HG02588 (cell line): ENCODE data around the gene ZNF677.
"Not testable (repeated sequence)": the region's sequence is repeated elsewhere in the genome, so short reads cannot be mapped to it uniquely, and the experiment has no call there.

Source experiments
- ATAC-seq: cut with Tn5 transposase; IDR thresholded peaks from one replicate; pipeline ENCODE4 v1.9.1; 2021; ENCODE audit warnings: mild to moderate bottlenecking, moderate library complexity; ENCODE audit not compliant: unreplicated experiment

ZNF677 gene

GRCh38 chr19:53254411-53255341 lies at the start of gene ZNF677:
TSS of gene ZNF677 (minus strand) at chr19:53254873. CDS start at chr19:53251550, 3,323 bp downstream.
- ATAC-seq = no peak

- not testable (repeated sequence) for ATAC-seq
These were observed 46.7 kb upstream of the ZNF677 start for GRCh38 chr19:53301341-53301740.

- ATAC-seq = no peak
These were observed 40.2 kb upstream of the ZNF677 start for GRCh38 chr19:53294786-53295441.

DNA sequence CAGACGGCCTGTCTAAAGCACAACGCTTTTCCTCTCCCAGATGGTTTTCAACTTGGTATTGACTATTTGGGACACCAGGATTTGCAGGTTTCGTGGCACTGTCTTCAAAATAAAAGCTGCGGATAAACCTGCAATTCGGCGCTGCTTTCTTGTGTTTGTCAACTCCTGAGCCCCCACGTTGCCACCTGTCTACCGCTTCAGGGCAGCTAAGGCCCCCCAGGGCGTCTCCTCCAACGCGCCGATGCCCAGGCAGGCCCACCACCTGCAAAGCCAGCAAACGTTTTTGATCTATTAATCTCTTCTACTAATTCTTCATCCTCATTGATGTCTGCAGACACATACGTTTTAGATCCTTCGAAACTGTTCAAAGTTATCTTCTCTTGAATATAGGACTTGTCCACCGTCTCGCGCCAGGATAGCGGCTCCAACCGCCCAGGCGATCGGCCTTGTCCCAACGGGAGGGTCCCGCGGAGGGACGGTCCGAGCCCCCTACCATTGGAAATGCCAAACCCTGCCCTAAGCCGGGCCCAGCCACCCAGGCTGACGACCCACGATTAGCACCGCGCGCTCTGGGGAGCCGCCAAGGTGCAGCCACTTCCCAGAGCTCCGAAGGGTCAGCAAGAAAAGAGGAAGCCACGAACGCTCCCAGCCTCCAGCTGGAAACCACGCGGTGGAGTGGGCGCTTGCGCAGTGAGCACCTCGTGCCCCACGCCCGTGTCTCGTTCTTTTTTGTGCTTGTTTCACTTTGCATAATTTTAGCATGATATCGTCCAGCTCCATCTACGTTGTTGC lies 36.3 kb upstream of the ZNF677 start:
- ATAC-seq = no peak

GRCh38 chr19:53285087-53285486 lies 30.4 kb upstream of the ZNF677 start:
- ATAC-seq = no peak

GRCh38 chr19:53281947-53282346 lies 27.3 kb upstream of the ZNF677 start:
- ATAC-seq = not testable (repeated sequence)

DNA sequence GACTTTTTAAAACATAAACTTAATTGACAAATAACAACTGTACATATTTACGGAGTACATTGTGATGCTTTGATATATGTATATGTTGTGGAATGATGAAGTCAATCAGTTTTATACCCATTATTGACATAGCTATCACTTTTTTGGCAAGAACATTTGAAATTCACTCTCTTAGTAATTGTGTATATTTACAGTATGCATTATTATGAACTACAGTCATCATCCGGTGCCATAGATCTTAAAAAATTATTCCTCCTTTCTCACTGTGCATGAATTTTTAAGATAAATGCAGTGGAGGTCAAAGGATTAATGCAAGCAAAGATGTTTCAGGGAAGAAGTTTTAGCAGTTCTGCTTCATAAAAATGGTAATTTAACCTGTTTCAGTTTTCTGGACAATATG lies 20.8 kb upstream of the ZNF677 start:
- ATAC-seq = no peak

- ATAC-seq = no peak
These were observed 17.4 kb upstream of the ZNF677 start for GRCh38 chr19:53272044-53272443.

GRCh38 chr19:53269861-53270260 lies 15.2 kb upstream of the ZNF677 start:
- ATAC-seq = not testable (repeated sequence)

GRCh38 chr19:53267623-53268022 lies 12.9 kb upstream of the ZNF677 start, which contains the start of gene VN1R4:
TSS of gene VN1R4 (minus strand) at chr19:53267723. CDS start at chr19:53267665, 58 bp downstream.
- not testable (repeated sequence) for ATAC-seq

DNA sequence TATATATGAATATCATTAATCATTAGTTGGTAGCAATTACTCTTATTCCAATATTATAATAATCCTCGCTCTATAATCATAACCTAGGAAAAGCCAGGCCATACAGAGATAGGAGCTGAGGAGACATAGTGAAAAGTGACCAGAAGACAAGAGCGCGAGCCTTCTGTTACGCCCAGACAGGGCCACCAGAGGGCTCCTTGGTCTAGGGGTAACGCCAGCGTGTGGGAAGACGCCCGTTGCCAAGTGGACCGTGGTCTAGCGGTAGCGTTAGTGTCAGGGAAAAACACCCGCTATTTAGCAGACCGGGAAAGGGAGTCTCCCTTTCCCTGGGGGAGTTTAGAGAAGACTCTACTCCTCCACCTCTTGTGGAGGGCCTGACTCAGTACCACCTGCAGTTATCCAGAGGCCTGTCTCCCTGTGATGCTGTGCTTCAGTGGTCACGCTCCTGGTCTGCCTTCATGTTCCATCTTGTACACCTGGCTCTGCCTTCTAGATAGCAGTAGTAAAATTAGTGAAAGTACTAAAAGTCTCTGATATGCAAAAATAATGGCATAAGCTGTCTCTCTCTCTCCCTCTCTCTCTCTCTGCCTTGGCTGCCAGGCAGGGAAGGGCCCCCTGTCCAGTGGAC lies 3.2 kb upstream of the ZNF677 start, which contains the start of gene VN1R2:
Gene VN1R2 (plus strand): TSS at position 578 of the 628 bp plus-strand sequence. CDS start 84 bp downstream, outside the sequence.
- ATAC-seq = not testable (repeated sequence)

DNA sequence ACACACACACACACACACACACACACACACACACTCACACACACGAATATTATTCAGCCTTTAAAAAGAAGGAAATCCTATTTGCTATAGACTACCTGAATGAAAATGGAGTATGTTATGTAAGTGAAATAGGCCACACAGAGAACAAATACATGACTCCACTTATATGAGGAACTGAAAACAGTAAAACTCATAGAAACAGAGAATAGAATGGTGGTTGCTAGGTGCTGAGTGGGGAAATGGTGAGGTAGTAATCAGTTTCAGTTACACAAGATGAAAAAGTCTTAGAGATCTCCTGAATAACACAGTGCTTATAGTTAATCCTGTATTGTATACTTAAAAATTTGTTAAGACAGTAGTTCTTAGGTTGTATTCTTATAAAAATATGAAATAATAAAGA lies 8.2 kb downstream of the ZNF677 start:
- ATAC-seq = no peak

GRCh38 chr19:53237114-53237777 lies 17.4 kb downstream of the ZNF677 start:
- no peak for ATAC-seq

DNA sequence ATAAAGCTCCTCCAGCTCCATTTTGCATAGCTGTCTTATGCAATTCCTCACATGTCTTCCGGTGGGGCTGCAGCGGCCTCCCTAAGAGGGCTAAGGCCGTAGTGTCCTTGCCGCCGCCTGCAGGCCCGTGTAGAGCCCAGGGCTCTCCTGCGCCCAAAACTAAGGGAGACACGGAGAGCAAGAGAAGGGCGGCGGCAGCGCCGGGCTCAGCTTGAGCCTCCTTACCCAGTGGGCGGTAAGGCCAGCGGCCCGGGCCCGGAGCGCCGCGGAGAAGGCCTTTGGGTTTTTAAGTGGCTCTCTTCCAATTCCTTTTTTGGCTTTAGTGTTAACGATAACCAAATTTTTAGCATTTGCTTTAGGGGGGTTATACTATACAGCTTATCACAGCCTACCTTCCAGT lies 30.1 kb downstream of the ZNF677 start:
- no peak for ATAC-seq

GRCh38 chr19:53222716-53223115 lies 32.0 kb downstream of the ZNF677 start:
- not testable (repeated sequence) for ATAC-seq

DNA sequence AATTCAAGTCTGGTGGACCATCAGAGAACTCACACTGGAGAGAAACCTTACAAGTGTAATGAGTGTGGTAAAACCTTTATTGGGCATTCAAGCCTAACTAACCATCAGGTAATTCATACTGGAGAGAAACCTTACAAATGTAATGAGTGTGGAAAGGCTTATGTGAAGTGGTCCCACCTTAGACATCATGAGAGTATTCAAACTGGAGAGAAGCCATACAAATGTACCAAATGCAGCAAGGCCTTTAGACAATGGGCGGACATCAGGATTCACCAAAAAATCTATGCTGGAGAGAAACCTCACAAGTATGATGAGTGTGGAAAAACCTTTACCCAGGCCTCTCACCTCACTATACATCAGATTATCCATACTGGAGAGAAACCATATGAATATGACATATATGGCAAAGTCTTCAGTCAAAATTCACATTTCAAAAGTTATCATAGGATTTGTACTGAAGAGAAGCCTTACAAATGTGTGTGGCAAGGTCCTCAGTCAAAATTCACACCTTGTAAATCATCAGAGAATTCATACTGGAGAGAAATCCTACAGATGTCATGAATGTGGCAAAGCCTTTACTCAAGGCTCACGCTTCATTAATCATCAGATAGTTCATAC lies 41.9 kb downstream of the ZNF677 start:
- ATAC-seq = no peak

GRCh38 chr19:53211554-53211953 lies 43.1 kb downstream of the ZNF677 start:
- not testable (repeated sequence) for ATAC-seq

- ATAC-seq = no peak
These were observed 57.8 kb downstream of the ZNF677 start for GRCh38 chr19:53196777-53197396.
